NCI-H2029 (cell line): ENCODE data around the gene SMG6.
"Not testable (repeated sequence)": the region's sequence is repeated elsewhere in the genome, so short reads cannot be mapped to it uniquely, and the experiment has no call there.

ENCODE experiments used
- DNase-seq: peaks from one replicate; lab custom pipeline; 2025; lab: John Stamatoyannopoulos, UW

SMG6 gene

DNA sequence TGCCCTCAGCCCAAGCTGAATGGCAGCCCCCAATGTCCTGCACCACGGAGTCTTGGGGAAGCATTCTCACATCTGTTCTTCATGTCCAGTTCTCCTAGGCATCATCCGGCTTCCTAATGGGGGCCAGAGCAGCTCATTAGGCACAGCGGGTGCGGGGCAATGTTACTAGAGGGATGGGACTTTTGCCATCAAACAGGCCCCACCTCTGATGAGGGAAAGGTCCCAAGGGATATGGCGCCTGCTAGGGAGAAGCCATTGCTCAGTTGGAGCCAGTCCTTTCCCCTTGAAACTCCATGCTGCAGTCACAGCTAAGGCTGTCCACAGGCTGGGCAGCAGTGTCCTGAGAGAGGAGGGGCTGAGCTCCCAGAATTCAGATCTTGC lies 275.4 kb downstream of the SMG6 start:
- no peak for DNase-seq

DNA sequence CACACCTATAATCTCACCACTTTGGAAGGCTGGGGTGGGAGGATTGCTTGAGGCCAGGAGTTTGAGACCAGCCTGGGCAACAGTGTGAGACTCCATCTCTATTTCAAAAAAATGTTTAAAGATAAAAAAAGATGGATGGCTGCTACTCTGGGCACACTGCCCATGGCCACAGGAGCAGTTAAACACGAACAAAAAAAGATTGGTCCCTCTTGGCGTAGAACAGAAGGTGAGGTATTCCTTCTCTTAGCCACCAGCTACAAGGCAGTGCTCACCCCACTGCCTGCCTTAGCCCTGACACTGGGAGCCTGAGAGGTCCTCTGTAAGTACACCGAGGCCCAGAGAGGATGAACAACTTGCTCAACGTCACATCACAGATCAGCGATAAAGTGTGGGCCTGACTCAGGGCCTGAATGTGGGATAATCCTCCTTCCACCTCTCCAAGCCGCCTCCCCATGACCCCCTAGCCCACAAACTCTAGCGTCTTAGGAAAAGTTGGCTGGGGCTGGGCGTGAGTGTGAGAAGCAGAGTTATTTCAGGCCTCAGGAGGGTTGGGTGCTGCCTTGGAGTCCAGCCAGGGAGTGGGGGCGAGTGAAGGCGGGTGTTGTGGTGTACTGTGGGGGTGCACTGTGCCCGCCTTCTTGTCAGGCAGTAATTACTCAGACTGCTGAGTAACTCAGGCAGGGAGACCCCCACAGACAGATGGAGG lies 275.9 kb downstream of the SMG6 start:
- DNase-seq, result no peak

DNA sequence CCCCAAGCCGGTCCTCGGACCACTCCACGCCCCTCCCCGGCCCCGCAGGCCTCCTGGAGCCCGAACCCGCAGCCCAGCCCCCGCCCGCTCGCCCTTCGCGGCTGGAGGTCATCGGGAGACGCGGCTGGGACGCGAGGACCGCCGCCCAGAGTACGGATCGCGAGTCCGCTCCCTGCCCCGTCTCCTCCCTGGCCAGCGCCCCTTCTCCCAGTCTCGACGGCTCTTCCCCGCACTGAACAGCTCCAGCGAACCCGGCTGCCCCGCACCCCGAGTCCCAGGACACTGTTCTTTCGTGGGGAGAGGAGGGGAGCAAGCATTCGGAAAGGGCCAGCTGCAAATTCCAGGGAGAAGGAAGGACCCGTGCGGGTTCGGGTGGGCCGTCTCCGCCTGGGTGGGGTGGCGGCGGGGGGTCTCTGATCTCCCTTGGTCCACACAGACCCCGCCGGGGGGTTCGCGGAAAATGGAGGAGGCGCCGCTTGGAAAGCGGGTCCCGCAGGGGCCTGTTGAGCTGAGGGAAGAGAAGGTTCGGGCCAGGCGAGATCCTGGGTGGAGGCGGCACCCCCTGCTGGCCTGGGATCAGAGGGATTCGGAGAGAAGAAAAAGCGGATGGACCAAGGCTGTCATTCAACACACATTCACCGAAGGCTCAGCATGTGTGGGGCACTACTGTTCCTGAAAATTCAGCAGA lies 277.8 kb downstream of the SMG6 start:
- DNase-seq, result peak; percentile 24

DNA sequence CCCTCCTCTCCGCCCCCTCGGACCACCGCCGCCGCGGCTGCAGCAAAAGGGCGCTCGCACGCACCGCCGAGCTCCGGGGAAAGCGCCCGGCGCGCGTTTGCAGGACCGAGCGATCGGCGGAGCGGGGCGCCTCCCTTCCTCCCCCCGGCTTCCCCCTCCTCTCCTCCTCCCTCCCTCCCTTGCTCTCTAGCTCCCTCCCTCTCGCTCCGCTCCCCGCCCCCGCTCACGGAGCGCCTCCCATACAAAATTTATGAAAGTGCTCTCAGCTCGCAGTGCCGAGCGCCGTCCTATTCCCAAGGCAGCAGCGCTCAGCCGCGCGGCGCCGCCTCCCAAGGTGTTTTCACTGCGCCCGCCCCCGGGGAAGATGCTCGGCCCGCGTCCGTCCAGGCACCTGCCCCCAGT lies 278.4 kb downstream of the SMG6 start, which contains the start of gene RTN4RL1:
RTN4RL1 (minus strand) TSS at position 115 of the 402 bp plus-strand sequence. CDS start 469 bp downstream, outside the sequence.
- DNase-seq, result no peak

DNA sequence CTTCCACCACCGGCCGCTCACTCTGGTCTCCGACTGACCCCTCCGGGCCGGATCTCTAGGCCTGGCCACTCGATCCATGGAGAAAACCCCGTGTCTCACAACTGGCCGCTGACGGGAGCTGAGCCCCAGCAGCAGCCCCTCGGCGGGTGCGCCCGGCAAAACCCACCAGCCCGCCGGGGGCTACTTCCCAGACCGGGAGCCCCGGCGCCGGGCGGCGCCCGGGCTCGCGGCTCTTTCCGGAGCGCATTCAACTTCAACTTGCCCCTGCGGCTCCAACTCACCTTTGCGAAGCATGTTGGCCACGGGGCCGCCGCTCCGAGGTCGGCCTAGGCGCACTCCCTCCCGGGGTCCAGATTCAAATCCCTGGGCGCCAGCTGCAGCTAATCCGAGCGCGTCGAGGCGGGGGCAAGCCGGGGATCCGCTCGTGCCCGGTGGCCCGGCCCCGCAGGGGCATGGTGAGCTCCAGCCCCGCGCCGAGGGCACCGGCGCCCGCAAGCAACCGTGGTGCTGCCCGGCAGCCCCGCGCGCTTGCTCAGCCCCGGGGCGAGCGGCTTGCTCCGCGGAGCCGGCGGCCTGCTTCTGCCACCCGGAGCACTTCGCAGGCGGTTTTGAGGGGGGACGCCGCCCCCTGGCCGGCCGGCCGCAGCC lies 278.9 kb downstream of the SMG6 start:
- no peak for DNase-seq

DNA sequence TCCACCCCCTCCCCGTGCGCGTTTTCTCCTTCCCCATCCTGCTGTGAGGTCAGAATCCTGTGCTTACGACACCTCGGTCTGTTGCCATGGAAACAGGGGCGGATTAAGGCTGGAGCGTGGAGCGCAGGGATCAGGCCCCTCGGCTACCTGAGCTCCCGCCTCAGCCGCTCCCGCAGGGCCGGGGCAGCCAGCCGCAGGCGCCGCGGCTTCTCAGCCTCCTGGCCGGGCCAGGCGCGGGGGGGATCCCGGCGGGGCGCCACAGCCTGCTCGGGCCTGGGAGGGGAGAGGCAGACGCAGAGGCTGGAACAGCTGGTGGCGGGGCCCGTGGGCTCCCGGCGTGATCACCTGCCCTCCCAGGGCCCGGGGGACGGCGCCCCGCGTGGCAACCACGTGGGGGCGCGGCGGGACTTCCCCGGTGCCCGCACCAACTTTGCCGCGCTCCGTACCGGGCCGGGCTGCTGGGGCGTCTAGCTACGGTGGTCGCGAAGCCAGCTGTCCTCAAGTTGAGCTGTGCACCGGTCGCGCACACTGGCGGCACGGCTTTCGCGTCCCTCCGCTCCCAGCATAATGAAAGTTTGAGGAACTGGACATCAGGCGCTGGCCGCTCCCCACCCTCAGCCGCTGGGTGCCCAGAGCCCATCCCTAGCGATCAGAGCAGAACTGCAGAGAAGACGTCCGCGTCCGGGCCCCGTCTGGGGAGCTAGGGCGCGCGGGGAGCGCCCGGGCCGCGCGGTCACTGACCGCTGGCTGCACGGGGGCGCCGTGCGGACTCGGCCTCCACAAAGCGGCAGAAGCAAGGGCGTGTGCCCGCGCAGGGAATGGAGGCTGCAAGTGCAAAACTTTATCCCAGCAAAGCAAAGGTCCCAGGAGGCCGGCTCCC lies 279.7 kb downstream of the SMG6 start:
- DNase-seq, result peak; percentile 31

DNA sequence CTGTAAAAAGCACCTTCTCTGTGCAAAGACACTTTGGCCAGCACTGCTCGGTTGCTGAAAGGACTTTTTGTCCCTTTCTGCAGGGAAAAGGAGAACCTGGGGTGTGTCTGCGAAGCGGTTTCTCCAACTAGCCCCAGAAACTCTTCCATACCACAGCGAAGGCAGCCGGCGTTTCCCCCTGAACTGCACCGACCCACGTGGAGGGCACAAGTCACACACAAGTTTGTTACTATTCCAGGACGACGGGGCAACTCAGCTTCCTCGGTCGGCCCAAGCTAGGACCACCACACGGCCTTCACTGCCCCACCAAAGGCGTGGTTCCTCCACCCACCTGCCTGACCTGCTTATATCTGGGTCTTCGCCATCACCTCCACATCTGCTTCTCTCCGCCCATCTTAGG lies 280.3 kb downstream of the SMG6 start:
- no peak for DNase-seq

DNA sequence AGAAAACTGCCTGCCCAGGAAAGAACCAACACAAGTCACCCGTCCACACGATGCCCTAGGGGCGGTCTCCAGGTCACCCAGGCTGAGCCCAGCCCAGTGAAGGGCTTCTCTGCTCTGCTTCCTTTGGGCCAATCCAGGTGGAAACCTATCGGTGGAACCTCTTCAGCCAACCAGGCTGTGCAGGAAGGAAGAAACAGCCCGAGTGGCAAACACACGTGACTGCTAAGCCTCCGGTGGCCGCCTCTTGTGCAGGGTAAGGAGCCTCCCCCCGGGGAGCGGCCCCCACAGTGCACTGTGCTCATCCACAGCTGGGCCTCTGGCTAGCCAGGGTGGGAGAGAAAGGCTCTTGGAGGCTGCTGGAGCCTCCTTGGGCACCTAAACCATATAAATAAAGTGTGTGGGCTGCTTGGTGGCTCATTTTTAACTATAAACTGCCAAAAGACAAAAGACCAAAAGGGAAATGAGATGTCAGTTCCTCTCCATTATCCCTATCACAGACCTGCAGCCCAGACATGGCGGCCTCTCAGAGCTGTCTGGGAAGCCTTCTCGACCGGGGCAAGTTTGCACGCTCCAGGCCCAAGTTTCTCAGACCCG lies 280.8 kb downstream of the SMG6 start:
- no peak for DNase-seq

DNA sequence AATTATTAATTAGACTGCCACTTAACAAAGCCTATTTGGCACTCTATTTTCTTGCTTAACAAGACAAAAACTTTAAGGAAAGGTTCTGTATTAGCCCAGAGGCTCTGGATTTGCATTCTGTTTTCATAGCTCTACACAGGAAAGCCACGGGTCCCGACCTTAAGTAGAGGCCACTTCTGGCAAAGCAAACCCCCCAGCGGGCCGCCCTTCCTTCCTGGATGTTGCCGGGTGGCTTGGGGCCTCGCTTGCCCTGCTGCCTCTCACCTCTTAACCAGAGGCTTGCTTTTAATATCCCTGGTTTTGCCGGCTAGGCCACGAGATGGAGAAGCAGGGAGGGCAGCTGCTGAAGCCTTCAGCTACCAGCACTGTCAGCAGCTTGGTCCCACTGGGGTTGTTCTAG lies 282.9 kb downstream of the SMG6 start:
- no peak for DNase-seq

DNA sequence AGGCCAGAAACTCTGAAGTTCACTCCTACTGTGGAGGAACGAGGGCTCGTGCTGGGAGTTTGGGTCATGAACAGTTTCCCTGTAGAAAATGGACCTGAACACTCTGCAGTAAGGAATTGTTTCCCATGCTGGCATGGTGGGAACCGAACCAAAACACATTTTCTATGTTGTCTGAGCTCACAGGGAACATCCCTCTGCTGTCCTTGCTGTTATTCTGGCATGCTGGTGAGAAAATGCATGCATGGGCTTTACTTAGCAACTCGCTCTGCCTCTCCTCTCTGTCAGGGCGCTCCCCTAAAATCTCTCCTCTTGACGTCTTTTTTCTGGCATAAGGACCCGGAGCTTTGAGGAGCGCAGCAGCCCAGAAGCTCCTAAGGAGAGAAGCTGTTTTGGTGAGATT lies 283.9 kb downstream of the SMG6 start:
- DNase-seq, result no peak

DNA sequence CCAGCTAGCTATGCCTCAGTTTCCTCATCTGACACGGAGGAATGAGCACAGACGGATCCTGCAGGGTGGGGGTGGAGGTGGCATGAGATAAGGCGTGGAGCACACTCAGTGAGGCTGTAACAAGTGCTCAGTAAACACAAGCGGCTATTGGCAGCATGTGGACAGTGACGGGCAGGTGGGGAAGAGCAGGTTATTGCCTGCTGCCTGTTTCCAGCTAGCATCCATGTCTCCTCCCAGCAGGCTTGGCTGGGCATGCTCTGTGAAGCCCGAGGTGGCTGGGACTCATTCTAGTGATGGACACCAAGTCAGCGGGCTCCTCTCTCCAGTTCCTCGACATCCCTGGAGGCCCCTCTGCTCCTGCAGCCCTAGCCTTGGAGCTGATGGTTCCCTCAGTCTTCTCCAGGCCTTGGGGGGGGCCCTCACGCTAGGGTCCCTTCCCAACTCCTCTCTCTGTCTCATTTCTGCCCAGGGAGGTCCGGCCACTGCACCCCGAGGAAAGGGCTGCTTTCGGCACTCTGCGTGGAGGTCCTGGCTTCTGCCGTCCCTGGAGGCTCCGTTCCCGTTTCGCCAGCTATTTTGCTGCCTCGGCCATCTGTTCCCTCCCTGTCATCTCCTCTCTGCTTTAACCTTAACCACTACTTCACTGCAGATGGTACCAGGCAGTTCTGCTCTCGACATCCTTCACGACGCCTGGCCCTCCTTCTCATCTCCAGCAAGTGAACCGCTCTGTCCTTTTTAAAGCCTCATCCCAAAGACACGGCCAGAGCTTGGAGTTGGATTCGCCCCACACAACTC lies 284.7 kb downstream of the SMG6 start:
- peak; percentile 21 for DNase-seq

DNA sequence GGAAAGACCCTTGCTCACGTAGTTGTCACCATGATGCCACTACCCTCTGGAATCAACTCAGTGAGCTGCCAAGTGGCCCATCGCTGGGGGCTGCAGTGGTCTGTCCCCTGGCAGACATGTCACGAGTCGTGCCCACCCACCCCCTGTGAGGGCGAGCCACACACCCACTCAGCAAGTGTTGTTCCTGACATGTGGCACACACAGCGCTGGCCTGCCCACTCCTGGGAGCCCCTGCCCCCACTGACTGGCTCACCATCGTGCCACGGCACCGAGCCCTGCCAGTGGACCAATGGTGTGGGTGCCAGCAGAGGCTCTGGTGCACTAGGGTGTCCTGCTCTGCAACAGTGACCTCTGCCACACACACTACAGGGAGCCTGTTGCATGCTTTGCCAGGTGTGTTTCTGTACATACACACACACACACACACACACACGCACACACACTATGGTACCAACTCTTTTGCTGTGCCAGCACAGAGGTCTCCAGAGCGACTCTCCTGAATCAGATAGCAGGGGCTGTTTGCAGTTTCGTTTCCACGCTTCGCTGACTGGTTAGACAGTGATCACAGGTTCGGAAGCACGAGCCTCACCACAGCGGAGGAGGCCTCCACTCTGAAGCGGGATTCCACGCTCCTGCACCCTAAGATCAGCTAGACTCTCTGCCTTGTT lies 286.2 kb downstream of the SMG6 start:
- DNase-seq, result no peak

DNA sequence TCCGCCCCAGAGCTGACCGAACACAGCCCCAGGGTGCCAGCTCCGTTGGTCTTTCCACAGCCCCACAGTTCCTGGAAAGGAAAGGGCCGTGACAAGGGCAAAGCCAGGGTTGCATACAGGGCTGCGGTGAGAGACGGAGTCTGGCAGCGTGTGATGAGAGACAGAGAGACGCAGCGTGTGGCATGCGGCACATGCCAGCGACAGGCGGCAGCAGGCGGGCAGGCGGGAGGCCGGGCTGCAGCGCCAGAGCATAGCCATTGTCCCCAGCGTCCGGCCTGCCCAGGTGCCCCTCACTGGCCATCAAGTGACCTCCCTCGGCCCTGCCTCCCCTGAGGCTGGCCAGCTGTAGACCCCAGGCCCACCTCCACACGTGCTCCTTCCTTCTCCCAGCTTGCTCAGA lies 287.1 kb downstream of the SMG6 start:
- DNase-seq, result no peak

DNA sequence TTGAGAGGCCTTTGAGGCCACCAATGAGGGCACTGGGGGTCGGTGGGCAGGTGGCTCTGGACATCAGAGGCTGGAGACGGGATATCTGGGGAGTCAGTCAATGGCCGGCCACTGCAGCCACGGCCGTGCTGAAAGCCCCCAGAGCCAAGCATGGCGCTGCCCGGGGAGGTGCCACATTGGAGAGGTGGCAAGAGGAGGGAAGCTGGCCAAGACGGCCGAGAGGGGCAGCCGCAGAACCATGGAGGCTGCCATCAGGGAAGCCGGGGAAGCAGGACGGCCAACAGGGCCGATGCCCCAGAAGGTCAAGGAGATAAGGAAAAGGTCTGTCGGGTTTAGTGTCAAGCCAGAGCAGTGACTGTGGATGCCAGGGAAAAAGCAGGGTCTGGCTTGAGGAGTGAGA lies 288.3 kb downstream of the SMG6 start:
- DNase-seq, result no peak

DNA sequence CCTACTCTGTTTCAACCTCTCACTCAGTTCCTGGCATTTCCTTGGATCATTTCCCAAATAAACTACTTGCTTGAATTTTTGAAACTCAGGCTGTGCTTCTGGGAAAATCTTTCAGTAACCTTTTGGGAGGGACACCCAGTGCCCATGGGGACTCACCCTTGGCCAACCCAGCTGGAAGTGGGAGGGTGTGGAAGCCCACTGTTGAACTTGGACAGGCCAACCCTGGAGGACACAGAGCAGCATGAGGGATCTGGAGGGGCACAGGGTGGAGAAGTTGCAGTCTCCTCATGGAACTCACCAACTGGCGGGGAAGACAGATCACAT lies 289.6 kb downstream of the SMG6 start:
- DNase-seq, result no peak

DNA sequence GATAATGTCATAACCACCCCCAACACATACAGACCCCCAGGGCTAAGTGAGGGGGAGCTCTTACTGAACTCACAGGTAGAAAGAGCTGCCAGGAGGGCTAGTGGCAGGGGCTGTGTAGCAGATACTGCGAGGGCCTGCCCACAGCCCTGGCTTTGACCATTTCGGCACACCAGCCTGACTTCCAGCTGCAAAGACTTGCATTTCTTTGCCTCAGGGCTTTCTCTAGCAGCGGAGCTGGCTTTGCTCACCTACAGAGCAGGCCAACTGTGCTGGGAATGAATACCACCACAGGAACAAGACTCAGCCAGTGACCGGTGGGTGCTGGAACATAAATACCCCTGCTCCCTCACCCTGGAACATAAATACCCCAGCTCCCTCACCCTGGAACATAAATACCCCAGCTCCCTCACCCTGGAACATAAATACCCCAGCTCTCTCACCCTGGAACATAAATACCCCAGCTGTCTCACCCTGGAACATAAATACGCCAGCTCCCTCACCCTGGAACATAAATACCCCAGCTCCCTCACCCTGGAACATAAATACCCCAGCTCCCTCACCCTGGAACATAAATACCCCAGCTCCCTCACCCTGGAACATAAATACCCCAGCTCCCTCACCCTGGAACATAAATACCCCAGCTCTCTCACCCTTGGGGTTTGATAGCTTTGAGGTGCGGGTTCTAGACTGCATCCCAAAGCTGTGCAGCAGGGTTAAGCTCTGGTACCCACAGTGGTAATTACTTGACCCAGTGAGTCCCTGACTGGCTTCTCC lies 290.2 kb downstream of the SMG6 start:
- not testable (repeated sequence) for DNase-seq

DNA sequence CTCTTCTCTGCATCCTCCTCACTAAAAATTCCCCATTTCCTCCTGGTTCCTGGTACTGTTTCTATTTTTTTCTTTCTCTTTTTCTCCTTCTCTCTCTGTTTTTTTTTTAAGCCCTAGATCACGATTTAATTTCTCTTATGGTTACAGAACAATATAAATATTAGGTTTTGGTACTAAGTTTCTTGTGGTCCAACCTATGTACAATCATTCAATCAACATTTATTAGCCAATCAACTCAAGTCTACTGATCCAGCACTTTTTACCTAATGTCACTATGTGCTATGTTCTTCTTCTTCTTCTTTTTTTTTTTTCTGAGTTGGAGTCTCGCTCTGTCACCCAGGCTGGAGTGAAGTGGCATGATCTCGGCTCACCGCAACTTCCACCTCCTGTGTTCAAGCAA lies 291.1 kb downstream of the SMG6 start:
- DNase-seq, result no peak

DNA sequence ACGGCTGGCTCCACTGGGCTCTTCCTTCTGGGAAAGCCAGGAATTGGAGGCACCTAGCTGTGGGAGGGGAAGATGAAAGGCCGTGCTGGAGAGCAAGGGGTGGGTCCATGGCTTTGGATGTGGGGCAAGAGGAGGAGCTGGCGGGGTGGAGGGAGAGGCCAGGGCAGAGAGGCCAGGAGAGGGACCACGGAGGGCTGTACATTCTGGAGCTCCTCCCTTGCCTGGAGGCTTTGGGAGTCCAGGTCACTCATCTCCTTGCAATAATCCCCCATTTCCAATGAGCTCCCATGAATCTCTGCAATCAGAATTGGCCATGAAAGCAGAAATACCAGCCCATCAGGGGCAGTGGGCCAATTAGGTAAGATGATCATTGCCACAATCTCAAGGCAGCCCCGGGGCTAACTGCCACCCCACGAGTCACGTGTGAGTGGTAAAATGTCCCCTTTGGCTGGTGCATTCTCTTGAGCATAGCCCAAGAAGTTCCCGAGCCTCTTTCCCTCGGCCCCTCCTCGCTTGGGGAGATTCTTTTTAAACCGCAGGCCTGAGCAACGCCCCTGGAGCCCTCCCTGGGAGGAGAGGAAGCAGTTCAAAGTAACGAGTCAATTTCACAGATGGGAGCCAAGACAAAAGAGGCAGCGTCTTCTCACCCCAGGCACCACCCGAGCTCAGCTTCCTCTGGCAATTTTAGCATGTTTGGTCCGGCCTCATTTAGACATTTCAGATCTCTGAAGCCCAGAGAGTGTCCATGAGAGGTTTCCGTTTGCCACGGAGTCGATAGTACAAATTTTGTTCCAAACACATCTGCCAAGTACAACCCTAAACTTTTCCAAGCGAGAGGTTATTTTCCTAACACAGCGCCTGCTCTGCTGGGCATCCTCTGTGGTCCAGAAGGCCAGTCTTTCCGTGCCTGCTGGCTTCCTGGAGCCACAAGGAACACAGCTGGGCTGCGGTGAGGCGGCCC lies 291.9 kb downstream of the SMG6 start:
- peak; percentile 27 for DNase-seq
